Anterior cingulate cortex (tissue), 58 donors: ENCODE data around the gene ANTXR2.

Source experiments
- DNase-seq, 58 donors: peaks; one replicate each; lab custom pipeline; 2025; lab: John Stamatoyannopoulos, UW

ANTXR2 gene

GRCh38 chr4:80092847-80093246 lies 19.8 kb upstream of the ANTXR2 start:
- DNase-seq: no peak

GRCh38 chr4:80092088-80092487 lies 19.1 kb upstream of the ANTXR2 start:
- DNase-seq: no peak

- no peak for DNase-seq
Measured at GRCh38 chr4:80091688-80092087, 18.7 kb upstream of the ANTXR2 start.

- DNase-seq: no peak
Measured at GRCh38 chr4:80091184-80091583, 18.2 kb upstream of the ANTXR2 start.

GRCh38 chr4:80090090-80090489 lies 17.1 kb upstream of the ANTXR2 start:
- DNase-seq: no peak

- no peak for DNase-seq
Measured at GRCh38 chr4:80088471-80088870, 15.4 kb upstream of the ANTXR2 start.

GRCh38 chr4:80086296-80086695 lies 13.3 kb upstream of the ANTXR2 start:
- no peak for DNase-seq

- no peak for DNase-seq
Measured at GRCh38 chr4:80085081-80085480, 12.1 kb upstream of the ANTXR2 start.

GRCh38 chr4:80082693-80083092 lies 9.7 kb upstream of the ANTXR2 start:
- no peak for DNase-seq

- DNase-seq: peak in 1 of 58 donors; percentile 1
Measured at GRCh38 chr4:80081566-80081965, 8.5 kb upstream of the ANTXR2 start.

GRCh38 chr4:80079255-80079923 lies 6.4 kb upstream of the ANTXR2 start:
- no peak for DNase-seq

- DNase-seq: no peak
Measured at GRCh38 chr4:80078346-80079092, 5.5 kb upstream of the ANTXR2 start.

- no peak for DNase-seq
Measured at GRCh38 chr4:80077639-80078038, 4.6 kb upstream of the ANTXR2 start.

- no peak for DNase-seq
Measured at GRCh38 chr4:80076681-80077080, 3.7 kb upstream of the ANTXR2 start.

- DNase-seq: no peak
Measured at GRCh38 chr4:80075995-80076675, 3.1 kb upstream of the ANTXR2 start.

GRCh38 chr4:80074651-80075050 lies 1.6 kb upstream of the ANTXR2 start:
- DNase-seq: no peak

GRCh38 chr4:80074069-80074468 lies 1.0 kb upstream of the ANTXR2 start:
- DNase-seq: no peak

- DNase-seq: no peak
Measured at GRCh38 chr4:80073473-80074008, 512 bp upstream of the ANTXR2 start.

GRCh38 chr4:80072228-80072743 lies 743 bp downstream of the ANTXR2 start:
- peak in 22 of 58 donors; percentile 1 to 45 (median 23) for DNase-seq

- DNase-seq: peak in 1 of 58 donors; percentile 2
Measured at GRCh38 chr4:80071604-80072227, 1.3 kb downstream of the ANTXR2 start.
